SH-SY5Y (cell line): ENCODE results near the gene RALGAPA2.

Experiments used
- GATA2 ChIP-seq: IDR thresholded peaks from 2 replicates; pipeline ENCODE4 v1.6.1; 2011; ENCODE audit warnings: mild to moderate bottlenecking, low read depth, low read length
- GATA3 ChIP-seq: IDR thresholded peaks from 2 replicates; pipeline ENCODE4 v1.6.1; 2011; ENCODE audit warnings: low read depth, mild to moderate bottlenecking, low read length, moderate library complexity

DNA sequence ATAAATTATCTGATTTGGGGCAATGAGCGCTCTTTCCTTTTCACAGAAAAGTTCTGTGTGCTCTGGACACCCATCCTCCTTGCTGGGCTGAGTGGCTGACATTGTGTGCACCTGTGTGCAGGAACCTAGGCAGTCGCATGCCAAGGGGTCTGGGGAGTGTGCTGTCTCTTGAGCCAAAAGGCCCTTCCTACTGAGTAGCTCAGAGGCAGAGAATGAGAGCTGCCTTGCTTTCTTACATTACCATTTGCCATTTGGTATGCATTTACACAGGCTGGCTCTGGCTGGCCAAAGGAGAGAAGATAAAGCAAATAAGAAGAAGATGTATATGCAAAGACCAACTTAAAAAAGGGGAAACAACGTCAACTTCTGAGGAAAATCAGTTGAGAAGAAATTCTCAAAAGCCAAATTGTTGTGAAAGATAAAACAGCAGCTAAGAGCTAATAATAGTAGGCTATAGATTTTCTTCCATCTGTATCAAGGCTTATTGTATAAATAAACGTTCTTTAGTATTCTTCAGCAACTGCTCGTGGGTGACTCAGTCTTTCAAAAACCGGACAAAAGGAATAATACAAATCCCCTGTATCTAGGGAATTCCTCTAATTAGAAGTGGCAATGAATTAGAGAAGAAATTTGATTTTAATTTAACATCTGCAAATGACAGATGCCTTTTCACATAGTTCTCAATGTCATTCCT is 222.6 kb downstream of the RALGAPA2 start:
- TF ChIP-seq GATA3, result no peak
- no peak for TF ChIP-seq GATA2
